IMR-90 (cell line): ENCODE measurements around the gene NEGR1. TPM values are rescaled to one million over a fixed set of nuclear protein-coding genes. Genes with fewer than 3 reads are reported as not detected.

Experiments
- ATAC-seq: fragments of 200-7000 bp; cut with Tn5 transposase; 2 replicates; pipeline ENCODE4 v1.9.1; 2020; ENCODE audit warnings: low read depth, mild to moderate bottlenecking, moderate library complexity
- BruUV-seq: library from RNA; stranded (reverse); fragments of 400-500 nt; replicated peaks from 2 replicates; lab custom pipeline; 2021; lab: Mats Ljungman, UMichigan
- CTCF ChIA-PET: fragments of 300-600 bp; formaldehyde crosslinking; extraction: SDS; loops from one replicate; lab custom pipeline; 2021; ENCODE audit warnings: antibody characterized with exemption; lab: Yijun Ruan, JAX
- POLR2A ChIA-PET: fragments of 300-600 bp; sonication (Branson Sonifier 250); formaldehyde crosslinking; loops from one replicate; lab custom pipeline; 2022; ENCODE audit warnings: antibody characterized with exemption; ENCODE audit not compliant: unreplicated experiment; lab: Charles Lee
- DNase-seq: peaks from one replicate; pipeline ENCODE4 v3.0.0; 2013
- H2AFZ ChIP-seq: replicated peaks from 2 replicates; pipeline ENCODE3; 2013; ENCODE audit warnings: low read length, mild to moderate bottlenecking; ENCODE audit not compliant: poor library complexity
- H2AK5ac ChIP-seq: 2 replicates; pipeline ENCODE4 v1.6.1; 2013; ENCODE audit warnings: low read depth, low read length, inconsistent platforms
- H2AK9ac ChIP-seq: replicated peaks from 2 replicates; pipeline ENCODE3; 2013; ENCODE audit warnings: mild to moderate bottlenecking, low read depth, low read length, moderate library complexity; ENCODE audit not compliant: poor library complexity
- H2BK120ac ChIP-seq: 2 replicates; pipeline ENCODE4 v1.6.1; 2013; ENCODE audit warnings: low read depth, low read length, inconsistent platforms
- H2BK15ac ChIP-seq: 3 replicates; pipeline ENCODE4 v1.6.1; 2013; ENCODE audit warnings: low read depth, low read length, inconsistent platforms
- H2BK20ac ChIP-seq: 2 replicates; pipeline ENCODE4 v1.6.1; 2013; ENCODE audit warnings: low read depth, mild to moderate bottlenecking, inconsistent platforms, low read length, moderate library complexity
- H2BK5ac ChIP-seq: 2 replicates; pipeline ENCODE4 v1.6.1; 2013; ENCODE audit warnings: mild to moderate bottlenecking, low read depth, low read length, inconsistent platforms; ENCODE audit not compliant: poor library complexity, severe bottlenecking
- H3K14ac ChIP-seq: replicated peaks from 2 replicates; pipeline ENCODE4 v1.6.1; 2013; ENCODE audit warnings: low read depth, low read length, inconsistent platforms
- H3K18ac ChIP-seq: 2 replicates; pipeline ENCODE4 v1.6.1; 2013; ENCODE audit warnings: low read depth, low read length, control low read depth
- H3K23ac ChIP-seq: 2 replicates; pipeline ENCODE4 v1.6.1; 2013; ENCODE audit warnings: low read depth, low read length, inconsistent platforms
- H3K27ac ChIP-seq: 2 replicates; pipeline ENCODE4 v1.5.1; 2013; ENCODE audit warnings: mild to moderate bottlenecking, control low read depth, low read length; ENCODE audit not compliant: insufficient read depth
- H3K27me3 ChIP-seq: 2 replicates; pipeline ENCODE4 v1.6.1; 2013; ENCODE audit warnings: low read length; ENCODE audit not compliant: control insufficient read depth, insufficient read depth
- H3K36me3 ChIP-seq: 2 replicates; pipeline ENCODE4 v1.6.1; 2013; ENCODE audit warnings: low read length, mixed read lengths; ENCODE audit not compliant: control insufficient read depth, insufficient read depth
- H3K4ac ChIP-seq: 2 replicates; pipeline ENCODE4 v1.6.1; 2013; ENCODE audit warnings: low read depth, low read length, inconsistent platforms
- H3K4me1 ChIP-seq: 2 replicates; pipeline ENCODE4 v1.6.1; 2013; ENCODE audit warnings: low read length, mixed read lengths; ENCODE audit not compliant: control insufficient read depth, insufficient read depth
- H3K4me2 ChIP-seq: 2 replicates; pipeline ENCODE4 v1.6.1; 2013; ENCODE audit warnings: low read depth, mild to moderate bottlenecking, control low read depth, low read length, moderate library complexity
- H3K4me3 ChIP-seq: 2 replicates; pipeline ENCODE4 v1.5.1; 2013; ENCODE audit warnings: low read depth, mild to moderate bottlenecking, control low read depth, low read length, moderate library complexity; ENCODE audit not compliant: insufficient read depth
- H3K56ac ChIP-seq: 2 replicates; pipeline ENCODE4 v1.6.1; 2013; ENCODE audit warnings: low read length, inconsistent platforms; ENCODE audit not compliant: insufficient read depth; ENCODE audit errors: extremely low read depth
- H3K79me1 ChIP-seq, 2 experiments: 2 replicates each; pipeline ENCODE4 v1.6.1; 2013; ENCODE audit warnings: low read length in 2 of 2, inconsistent platforms in 1 of 2, low read depth in 1 of 2
- H3K9ac ChIP-seq: 2 replicates; pipeline ENCODE4 v1.6.1; 2013; ENCODE audit warnings: low read depth, low read length, control low read depth
- H3K9me1 ChIP-seq: 2 replicates; pipeline ENCODE4 v1.6.1; 2013; ENCODE audit warnings: low read length, inconsistent platforms; ENCODE audit not compliant: insufficient read depth
- H3K9me3 ChIP-seq: 2 replicates; pipeline ENCODE4 v1.6.1; 2013; ENCODE audit warnings: low read length; ENCODE audit not compliant: control insufficient read depth, insufficient read depth
- H4K20me1 ChIP-seq: 2 replicates; pipeline ENCODE4 v1.6.1; 2013; ENCODE audit warnings: low read length, inconsistent platforms; ENCODE audit not compliant: insufficient read depth
- H4K5ac ChIP-seq: 2 replicates; pipeline ENCODE4 v1.6.1; 2013; ENCODE audit warnings: mild to moderate bottlenecking, low read depth, low read length, control low read depth
- H4K8ac ChIP-seq, 2 experiments: 2 replicates each; pipeline ENCODE4 v1.6.1; 2013; ENCODE audit warnings: low read depth in 2 of 2, low read length in 2 of 2, control low read depth in 1 of 2, inconsistent platforms in 1 of 2
- H4K91ac ChIP-seq: 2 replicates; pipeline ENCODE4 v1.6.1; 2013; ENCODE audit warnings: low read depth, low read length, inconsistent platforms; ENCODE audit not compliant: insufficient read depth
- BHLHE40 ChIP-seq: fragments of 150-350 bp; IDR thresholded peaks from 2 replicates; pipeline ENCODE4 v1.6.1; 2016; ENCODE audit warnings: mild to moderate bottlenecking, low read depth, low read length
- CEBPB ChIP-seq: IDR thresholded peaks from 2 replicates; pipeline ENCODE4 v1.6.1; 2012; ENCODE audit warnings: low read depth, low read length, improper control_type of control experiment
- CHD1 ChIP-seq: IDR thresholded peaks from 2 replicates; pipeline ENCODE4 v1.6.1; 2012; ENCODE audit warnings: low read depth, low read length, improper control_type of control experiment
- CTCF ChIP-seq: conservative IDR thresholded peaks from 2 replicates; pipeline ENCODE4 v1.5.1; 2012; ENCODE audit warnings: mild to moderate bottlenecking, low read depth, low read length, improper control_type of control experiment
- FOS ChIP-seq: fragments of 150-350 bp; IDR thresholded peaks from 2 replicates; pipeline ENCODE4 v1.6.1; 2016; ENCODE audit warnings: low read depth, low read length
- MAFK ChIP-seq: IDR thresholded peaks from 2 replicates; pipeline ENCODE4 v1.6.1; 2012; ENCODE audit warnings: low read depth, low read length, improper control_type of control experiment
- MAZ ChIP-seq: IDR thresholded peaks from 2 replicates; pipeline ENCODE4 v1.6.1; 2012; ENCODE audit warnings: low read depth, mild to moderate bottlenecking, low read length, improper control_type of control experiment, moderate library complexity, borderline replicate concordance
- MXI1 ChIP-seq: IDR thresholded peaks from 2 replicates; pipeline ENCODE4 v1.6.1; 2012; ENCODE audit warnings: low read depth, mild to moderate bottlenecking, low read length, moderate library complexity, borderline replicate concordance
- NFE2L2 ChIP-seq: fragments of 150-350 bp; IDR thresholded peaks from 2 replicates; pipeline ENCODE4 v1.6.1; 2016; ENCODE audit warnings: low read depth, mild to moderate bottlenecking, low read length
- POLR2A ChIP-seq: IDR thresholded peaks from 2 replicates; pipeline ENCODE4 v1.6.1; 2012; ENCODE audit warnings: mild to moderate bottlenecking, low read depth, low read length
- RAD21 ChIP-seq: IDR thresholded peaks from 2 replicates; pipeline ENCODE4 v1.6.1; 2012; ENCODE audit warnings: low read length, improper control_type of control experiment
- RCOR1 ChIP-seq: IDR thresholded peaks from 2 replicates; pipeline ENCODE4 v1.6.1; 2012; ENCODE audit warnings: mild to moderate bottlenecking, low read length, improper control_type of control experiment; ENCODE audit not compliant: insufficient replicate concordance
- RFX5 ChIP-seq: IDR thresholded peaks from 2 replicates; pipeline ENCODE4 v1.8.0; 2012; ENCODE audit warnings: low read depth, mild to moderate bottlenecking, low read length, moderate library complexity
- SMC3 ChIP-seq: fragments of 150-350 bp; IDR thresholded peaks from 2 replicates; pipeline ENCODE4 v1.6.1; 2016; ENCODE audit warnings: low read depth, mild to moderate bottlenecking, antibody characterized with exemption, low read length, moderate library complexity
- USF2 ChIP-seq: fragments of 150-350 bp; IDR thresholded peaks from 2 replicates; pipeline ENCODE4 v1.6.1; 2017; ENCODE audit warnings: mild to moderate bottlenecking, antibody characterized with exemption, low read length, low read depth
- WGBS, 2 experiments: methylation state at CpG; one replicate each; pipeline versions ENCODE4 v1.1.5 to v1.1.7; 2013; ENCODE audit warnings: missing lambda C conversion rate in 2 of 2; ENCODE audit not compliant: insufficient read length in 1 of 2; ENCODE audit errors: extremely low coverage in 2 of 2; 5-methylcytosine and 5-hydroxymethylcytosine counted together
- dilution Hi-C: fragments of 300-500 bp; cut with HindIII; formaldehyde crosslinking; loops from one replicate; pipeline ENCODE4 v1.14.3; 2018; ENCODE audit warnings: low sequenced_read_pairs; ENCODE audit not compliant: unreplicated experiment
- in situ Hi-C: fragments of 300-500 bp; cut with MboI; formaldehyde crosslinking; loops from 3 replicates; pipeline ENCODE4 v1.14.3; 2019; ENCODE audit warnings: low sequenced_read_pairs, inconsistent platforms, mixed read lengths
- intact Hi-C: fragments of 100-400 bp; cut with micrococcal nuclease; formaldehyde crosslinking; loops from 2 replicates; pipeline ENCODE4 v1.10.0; 2022
- polyA plus RNA-seq, 3 experiments: library from polyadenylated mRNA; depleted of rRNA; stranded (reverse); fragments of >200 nt; gene quantifications; 2 replicates each; pipeline ENCODE4 v1.2.3, GENCODE V29; 2012; ENCODE audit warnings: low replicate concordance in 1 of 3
- total RNA-seq: library from RNA; depleted of rRNA; stranded (reverse); fragments of >200 nt; gene quantifications from 2 replicates; pipeline ENCODE4 v1.2.3, GENCODE V29; 2012
- TF ChIP-seq, protein P1 (sequence below): fragments of 150-350 bp; IDR thresholded peaks from 2 replicates; pipeline ENCODE4 v1.6.1; 2016; ENCODE audit warnings: low read depth, mild to moderate bottlenecking, low read length, moderate library complexity, borderline replicate concordance

NEGR1 gene
- total and polyA plus RNA-seq, 2 of the 4 experiments (the other 2 are of a cell fraction), result 5.1 to 9.1 TPM

- Histone ChIP-seq H3K23ac (no peak overlapping the region), H2AK5ac (no peak overlapping the region), H3K27me3 (no peaks in the 10 kb centered on the region), H2AFZ (no peak overlapping the region), H3K4me1 (no peaks in the 10 kb centered on the region), H3K14ac (no peak overlapping the region), H4K91ac (no peak overlapping the region), H2BK5ac (no peak overlapping the region), H3K36me3 (no peaks in the 10 kb centered on the region), H2BK15ac (no peak overlapping the region), H4K5ac (no peak overlapping the region), H3K27ac (no peak overlapping the region), H2BK20ac (no peak overlapping the region), H3K56ac (no peak overlapping the region), H3K9ac (no peak overlapping the region), H3K9me3 (no peaks in the 10 kb centered on the region), H3K4ac (no peak overlapping the region), H3K79me1 (no peaks in the 10 kb centered on the region), H2BK120ac (no peak overlapping the region), H4K8ac (no peak overlapping the region), H3K4me3 (no peak overlapping the region), H3K4me2 (no peak overlapping the region), H3K9me1 (no peaks in the 10 kb centered on the region), H3K18ac (no peak overlapping the region), H2AK9ac (no peak overlapping the region), H4K20me1 (no peaks in the 10 kb centered on the region)
- TF ChIP-seq RCOR1, result no peak
- no peak for TF ChIP-seq CHD1
- TF ChIP-seq SMC3, result no peak
- TF ChIP-seq RFX5, result no peak
- TF ChIP-seq, protein P1, sequence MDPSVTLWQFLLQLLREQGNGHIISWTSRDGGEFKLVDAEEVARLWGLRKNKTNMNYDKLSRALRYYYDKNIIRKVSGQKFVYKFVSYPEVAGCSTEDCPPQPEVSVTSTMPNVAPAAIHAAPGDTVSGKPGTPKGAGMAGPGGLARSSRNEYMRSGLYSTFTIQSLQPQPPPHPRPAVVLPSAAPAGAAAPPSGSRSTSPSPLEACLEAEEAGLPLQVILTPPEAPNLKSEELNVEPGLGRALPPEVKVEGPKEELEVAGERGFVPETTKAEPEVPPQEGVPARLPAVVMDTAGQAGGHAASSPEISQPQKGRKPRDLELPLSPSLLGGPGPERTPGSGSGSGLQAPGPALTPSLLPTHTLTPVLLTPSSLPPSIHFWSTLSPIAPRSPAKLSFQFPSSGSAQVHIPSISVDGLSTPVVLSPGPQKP, result no peak
- TF ChIP-seq POLR2A, result no peak
- TF ChIP-seq MAZ, result no peak
- no peak for TF ChIP-seq MXI1
- TF ChIP-seq USF2, result no peak
- TF ChIP-seq FOS, result no peak
- TF ChIP-seq NFE2L2, result no peak
- TF ChIP-seq BHLHE40, result no peak
- TF ChIP-seq MAFK, result no peak
- no peak for TF ChIP-seq RAD21
- no peak for TF ChIP-seq CTCF
- TF ChIP-seq CEBPB, result no peak
- POLR2A ChIA-PET, result no interaction called here
- in situ Hi-C loops (no loop called here), dilution Hi-C loops (no loop called here), intact Hi-C loops (no loop called here)
- no peak for ATAC-seq
- DNase-seq, result no peak
- CTCF ChIA-PET, result no interaction called here
- no TSS peak for BruUV-seq
- WGBS, 2 experiments, result no CpG with 5 or more reads among the region's 1 CpG
Observed at GRCh38 chr1:71755441-71755840, 526.9 kb downstream of the NEGR1 start.
